Body of pancreas (tissue), 4 donors: ENCODE results near the gene GLYATL3. TPM values are rescaled to one million over a fixed set of nuclear protein-coding genes. Genes with fewer than 3 reads are reported as not detected.
"Not testable (repeated sequence)": the region's sequence is repeated elsewhere in the genome, so short reads cannot be mapped to it uniquely, and the experiment has no call there.

Experiments
- ATAC-seq: fragments of 150-250 bp; one replicate; pipeline ENCODE4 v1.9.1; 2016
- DNase-seq, 4 donors: peaks; one replicate each; pipeline ENCODE4 v3.0.0-alpha.2; 2019
- H3K27ac ChIP-seq, 4 donors: fragments of 200-600 bp; sonication (generic); 1 replicate in 3 of 4; 2 replicates in 1 of 4; pipeline versions ENCODE4 v1.5.1 to v1.6.1; 2016 to 2019; ENCODE audit warnings: mild to moderate bottlenecking in 1 of 4, mixed read lengths in 1 of 4, moderate library complexity in 1 of 4
- H3K27me3 ChIP-seq, 2 donors: fragments of 200-600 bp; sonication (generic); one replicate each; pipeline ENCODE4 v1.6.0; 2016; ENCODE audit warnings: mild to moderate bottlenecking in 1 of 2
- H3K36me3 ChIP-seq, 2 donors: fragments of 200-600 bp; sonication (generic); replicated peaks in 1 of 2; 2 replicates each; pipeline ENCODE4 v1.5.1; 2016; ENCODE audit warnings: low read depth in 2 of 2; ENCODE audit not compliant: insufficient read depth in 1 of 2
- H3K4me1 ChIP-seq: fragments of 200-600 bp; sonication (generic); one replicate; pipeline ENCODE4 v1.6.0; 2016
- H3K4me3 ChIP-seq, 2 donors: fragments of 200-600 bp; sonication (generic); 1 replicate in 1 of 2; 2 replicates in 1 of 2; pipeline ENCODE4 v1.5.1; 2016 to 2019
- H3K9me3 ChIP-seq, 3 donors: fragments of 200-600 bp; sonication (generic); 1 replicate in 2 of 3; 2 replicates in 1 of 3; pipeline ENCODE4 v1.5.1; 2016
- CTCF ChIP-seq, 7 experiments: fragments of 450-650 bp in 4 of 7; fragments of 200-600 bp in 3 of 7; sonication (generic) in 3 of 7; IDR thresholded peaks; one replicate each; pipeline ENCODE4 v1.5.1; 2016 to 2019; ENCODE audit warnings: antibody characterized with exemption in 7 of 7
- POLR2A ChIP-seq, 3 donors: fragments of 450-650 bp; IDR thresholded peaks; one replicate each; pipeline ENCODE4 v1.6.1; 2016; ENCODE audit warnings: antibody characterized with exemption in 3 of 3, mild to moderate bottlenecking in 2 of 3
- WGBS, 2 donors: methylation state at CpG; one replicate each; pipeline ENCODE4 v1.1.5; 2017; 5-methylcytosine and 5-hydroxymethylcytosine counted together
- intact Hi-C: fragments of 100-400 bp; cut with DNase I; formaldehyde crosslinking; loops from one replicate; pipeline ENCODE4 v1.15.1; 2023
- total RNA-seq, 2 donors: library from RNA; depleted of rRNA; stranded (reverse); fragments of >200 nt; gene quantifications; one replicate each; pipeline ENCODE4 v1.1.0, GENCODE V29; 2016

GLYATL3 gene
- total RNA-seq, 2 donors from 2014 or later: not detected

GRCh38 chr6:49464691-49465090 lies 35.0 kb upstream of the GLYATL3 start:
- Histone ChIP-seq H3K4me3 (no peak overlapping the region), H3K4me1 (peaks cover 27% of the 10 kb centered on the region), H3K9me3 (no peaks in the 10 kb centered on the region), H3K36me3 (no peaks in the 10 kb centered on the region), H3K27ac (no peak overlapping the region), H3K27me3 (no peaks in the 10 kb centered on the region)
- intact Hi-C loops: no loop called here
- no peak for TF ChIP-seq POLR2A (IDR thresholded peaks at IDR 0.05)
- no peak for TF ChIP-seq CTCF (IDR thresholded peaks at IDR 0.05)
- DNase-seq (no peak), ATAC-seq (no peak)
- 93 to 94% methylated on average over 2 of the region's 2 CpGs for WGBS, 2 donors

GRCh38 chr6:49468042-49468441 lies 31.7 kb upstream of the GLYATL3 start:
- Histone ChIP-seq H3K36me3 (peaks cover 0 to 4% of the 10 kb centered on the region in 2 donors), H3K9me3 (no peaks in the 10 kb centered on the region), H3K4me1 (peaks cover 8% of the 10 kb centered on the region), H3K27ac (no peak overlapping the region), H3K4me3 (no peak overlapping the region), H3K27me3 (no peaks in the 10 kb centered on the region)
- DNase-seq (no peak), ATAC-seq (no peak)
- intact Hi-C loops: no loop called here
- 88 to 97% methylated on average over 9 of the region's 9 CpGs for whole genome bisulfite sequencing, 2 donors
- TF ChIP-seq CTCF (IDR thresholded peaks at IDR 0.05): no peak
- no peak for TF ChIP-seq POLR2A (IDR thresholded peaks at IDR 0.05)

- H3K4me1 ChIP-seq, H3K4me3 ChIP-seq, H3K27ac ChIP-seq, ATAC-seq, H3K36me3 ChIP-seq, intact Hi-C loops, H3K9me3 ChIP-seq, H3K27me3 ChIP-seq, DNase-seq: not testable (repeated sequence)
- WGBS, 2 donors: 83 to 100% methylated on average over 2 of the region's 2 CpGs
Observed at GRCh38 chr6:49476564-49476963, 23.2 kb upstream of the GLYATL3 start.

GRCh38 chr6:49479308-49479970 lies 20.3 kb upstream of the GLYATL3 start:
- Histone ChIP-seq H3K36me3 (no peaks in the 10 kb centered on the region), H3K27me3 (no peaks in the 10 kb centered on the region), H3K4me3 (no peak overlapping the region), H3K27ac (no peak overlapping the region), H3K9me3 (no peaks in the 10 kb centered on the region), H3K4me1 (no peaks in the 10 kb centered on the region)
- DNase-seq: no peak
- WGBS, 2 donors: 65 to 79% methylated on average over 3 of the region's 3 CpGs
- intact Hi-C loops: no loop called here
- TF ChIP-seq CTCF (IDR thresholded peaks at IDR 0.05): no peak
- no peak for TF ChIP-seq POLR2A (IDR thresholded peaks at IDR 0.05)
- ATAC-seq: no peak

- H3K27me3 ChIP-seq, intact Hi-C loops, DNase-seq, H3K4me3 ChIP-seq, H3K9me3 ChIP-seq, H3K36me3 ChIP-seq, H3K4me1 ChIP-seq, ATAC-seq, H3K27ac ChIP-seq: not testable (repeated sequence)
- WGBS, 2 donors: 97% methylated on average over 11 of the region's 22 CpGs; no CpG with 5 or more reads in 1 of the 2 donors
Observed at GRCh38 chr6:49481846-49482245, 17.9 kb upstream of the GLYATL3 start.

- H3K27me3 ChIP-seq, H3K9me3 ChIP-seq, intact Hi-C loops, H3K36me3 ChIP-seq, DNase-seq, H3K4me3 ChIP-seq, H3K4me1 ChIP-seq, H3K27ac ChIP-seq, ATAC-seq: not testable (repeated sequence)
- WGBS, 2 donors: 86 to 97% methylated on average over 6 to 12 of the region's 14 CpGs
Observed at GRCh38 chr6:49483380-49483779, 16.3 kb upstream of the GLYATL3 start.
